GM18909 (cell line): ENCODE data around the gene KCNK4.

Source experiments
- ATAC-seq: cut with Tn5 transposase; IDR thresholded peaks from one replicate; pipeline ENCODE4 v1.9.1; 2021; ENCODE audit warnings: mild to moderate bottlenecking; ENCODE audit not compliant: unreplicated experiment, poor library complexity

KCNK4 gene

DNA sequence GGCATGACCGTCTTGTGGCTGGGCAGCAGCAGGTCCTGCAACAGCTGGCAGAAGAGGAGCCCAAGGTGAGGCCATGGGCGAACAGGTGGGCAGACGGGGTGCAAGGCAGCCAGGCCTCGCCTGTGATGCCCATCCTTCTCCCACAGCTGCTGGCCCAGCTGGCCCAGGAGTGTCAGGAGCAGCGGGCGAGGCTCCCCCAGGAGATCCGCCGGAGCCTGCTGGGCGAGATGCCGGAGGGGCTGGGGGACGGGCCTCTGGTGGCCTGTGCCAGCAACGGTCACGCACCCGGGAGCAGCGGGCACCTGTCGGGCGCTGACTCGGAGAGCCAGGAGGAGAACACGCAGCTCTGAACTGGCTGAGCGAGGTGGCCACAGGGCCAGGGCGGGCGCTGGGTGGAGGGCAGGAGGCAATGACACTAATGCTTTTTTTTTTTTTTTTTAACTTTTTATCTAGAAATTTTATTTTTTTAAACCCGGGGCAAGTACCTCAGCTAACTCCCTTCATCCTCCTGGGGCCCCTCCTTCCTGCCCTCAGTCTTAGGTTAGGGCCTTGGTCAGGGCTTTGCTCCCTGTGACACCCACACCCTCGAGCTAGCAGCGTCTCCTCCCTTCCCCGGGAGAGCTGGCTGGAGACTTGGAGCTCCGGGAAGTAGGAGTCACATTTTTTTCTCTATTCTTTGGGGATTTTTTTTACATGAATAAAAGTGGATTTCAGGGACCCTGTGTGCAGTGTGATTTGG is 23.7 kb upstream of the KCNK4 start:
- no peak for ATAC-seq

DNA sequence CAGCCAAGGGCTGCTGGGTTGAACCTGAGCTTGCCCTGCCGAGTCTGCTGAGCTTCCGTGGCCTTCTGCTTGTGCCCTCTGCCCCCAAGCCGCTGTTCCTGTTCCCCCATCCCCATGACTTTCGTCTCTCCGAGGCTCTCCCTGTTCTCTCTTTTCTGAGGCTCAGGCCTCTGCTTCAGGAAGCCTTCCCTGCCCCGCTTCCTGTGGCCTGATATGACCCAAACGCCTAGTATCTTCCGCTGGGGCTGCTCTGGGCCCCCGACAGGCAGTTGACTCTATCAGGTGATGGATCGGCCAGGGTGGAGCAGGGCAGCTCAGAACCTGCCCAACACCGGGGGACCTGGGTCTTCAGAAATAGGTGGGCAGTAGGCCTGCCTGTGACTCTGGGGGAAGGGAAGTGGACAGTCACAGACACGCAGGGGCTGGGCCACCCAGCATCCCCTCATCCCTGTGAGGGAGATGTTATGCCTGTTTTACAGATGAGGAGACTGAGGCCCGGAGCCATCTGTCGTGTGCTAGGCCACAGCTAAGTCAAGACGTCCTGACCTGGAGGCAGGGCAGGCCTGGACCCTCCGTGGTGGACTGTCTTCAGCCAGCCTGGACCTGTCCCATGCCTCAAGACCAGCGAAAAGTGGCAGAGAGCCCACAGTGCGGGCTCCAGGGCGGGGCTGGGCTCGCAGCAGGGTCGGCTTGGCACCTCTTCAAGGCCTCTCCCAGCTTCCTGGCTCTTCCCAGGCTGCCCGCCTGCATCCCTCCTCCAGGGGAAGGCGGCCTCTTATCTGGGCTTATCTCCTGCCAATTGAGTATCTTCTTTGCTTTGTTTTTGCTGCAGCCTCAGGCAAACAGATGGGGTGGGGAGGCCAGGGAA is 22.8 kb upstream of the KCNK4 start:
- ATAC-seq: no peak

DNA sequence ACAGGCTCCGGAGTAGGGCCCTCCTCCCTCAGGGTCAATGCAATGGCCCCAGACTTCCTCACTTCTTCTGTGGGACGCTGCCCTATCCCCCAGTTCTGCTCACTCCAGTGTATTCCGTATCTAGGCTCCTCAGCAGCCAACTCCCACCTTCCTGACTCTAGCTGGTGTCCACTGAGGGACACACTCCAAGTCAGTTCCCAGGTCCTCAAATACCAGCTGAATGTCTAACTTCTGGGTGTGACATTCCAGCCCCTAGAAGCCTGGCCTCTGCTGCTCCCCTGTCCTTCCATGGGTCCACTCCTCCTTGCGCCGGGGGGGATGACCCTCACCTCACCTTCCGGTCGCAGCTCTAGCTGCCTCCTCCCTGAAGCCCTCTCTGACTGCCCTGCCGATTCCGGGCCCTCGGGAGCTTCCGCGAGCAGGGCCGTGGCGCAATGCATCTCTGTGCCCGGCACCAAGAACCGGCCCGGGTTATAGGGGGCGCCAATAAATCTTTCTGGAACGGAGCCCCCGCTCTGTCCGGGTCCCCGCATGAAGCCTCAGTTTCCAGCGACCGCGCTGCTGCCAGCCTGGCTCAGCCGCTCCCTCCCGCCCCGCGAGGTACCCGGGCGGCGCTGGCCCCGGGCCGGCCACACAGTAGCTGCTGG is 22.1 kb upstream of the KCNK4 start:
- peak; percentile 16 for ATAC-seq

DNA sequence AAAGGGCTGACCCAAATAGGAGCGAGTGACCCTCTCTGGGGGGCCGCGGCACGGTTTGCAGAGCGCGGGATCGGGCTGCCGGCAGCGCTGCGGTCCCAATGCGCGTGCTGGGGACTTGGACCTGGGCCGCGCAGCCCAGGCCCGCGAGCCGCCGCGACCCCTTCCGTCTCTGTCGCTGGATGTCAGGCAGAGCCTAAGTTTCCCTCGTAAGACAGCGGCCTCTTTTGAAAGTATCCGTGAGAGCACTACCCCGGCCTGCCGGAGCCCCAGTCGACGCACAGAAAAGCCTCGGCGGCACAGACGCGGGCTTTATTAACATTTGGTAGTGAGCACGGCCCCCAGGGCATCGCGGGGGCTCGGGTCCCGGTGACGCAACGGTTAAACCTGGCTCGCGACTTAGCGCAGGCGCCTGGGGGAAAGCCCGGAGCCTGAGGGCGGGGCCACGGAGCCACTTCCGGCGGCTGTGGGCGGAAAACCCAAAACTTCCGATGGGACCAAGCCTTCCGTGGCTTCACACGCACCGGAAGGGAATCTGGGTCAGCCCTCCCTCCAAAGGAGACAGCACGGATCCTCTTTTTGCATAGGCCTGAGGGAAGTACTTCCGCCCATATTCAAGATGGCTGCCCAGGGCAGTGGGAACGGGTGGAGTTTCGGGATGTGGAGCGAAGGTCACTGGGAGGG is 21.4 kb upstream of the KCNK4 start:
- ATAC-seq: peak; percentile 70

DNA sequence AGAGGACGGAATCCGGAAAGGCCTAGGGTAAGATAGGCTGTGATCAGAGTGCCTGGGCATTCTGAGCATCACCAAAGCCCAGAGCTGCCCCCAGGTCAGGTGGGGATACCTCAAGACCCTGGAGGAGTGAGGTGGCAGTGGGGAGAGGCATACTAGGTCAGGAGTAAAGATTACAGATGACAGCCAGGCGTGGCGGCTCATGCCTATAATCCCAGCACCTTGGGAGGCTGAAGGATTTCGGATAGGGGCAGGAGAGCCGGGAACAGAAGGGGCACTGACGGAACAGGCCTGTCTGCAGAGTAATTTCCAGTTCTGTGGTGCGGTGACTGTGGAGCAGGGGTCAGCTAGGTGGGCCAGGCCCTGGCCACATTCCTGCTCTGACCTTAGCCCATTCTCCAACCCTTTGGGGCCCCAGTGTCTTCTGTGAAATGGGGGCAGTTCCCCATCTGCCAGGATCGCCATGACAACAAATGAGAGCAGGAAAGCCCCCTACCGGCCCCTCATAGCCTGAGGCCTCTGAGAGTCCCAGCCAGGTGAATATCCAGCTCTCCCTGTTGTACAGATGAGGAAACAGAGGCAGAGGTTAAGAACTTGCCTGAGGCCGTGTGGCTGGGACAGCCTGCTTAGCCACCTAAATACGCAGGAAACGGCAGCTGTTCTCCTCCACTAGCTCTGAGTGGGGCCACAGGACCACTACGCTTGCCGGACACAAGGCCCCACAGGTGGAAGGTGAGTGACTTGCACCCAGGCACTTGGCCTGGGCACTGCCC is 15.9 kb upstream of the KCNK4 start:
- no peak for ATAC-seq

DNA sequence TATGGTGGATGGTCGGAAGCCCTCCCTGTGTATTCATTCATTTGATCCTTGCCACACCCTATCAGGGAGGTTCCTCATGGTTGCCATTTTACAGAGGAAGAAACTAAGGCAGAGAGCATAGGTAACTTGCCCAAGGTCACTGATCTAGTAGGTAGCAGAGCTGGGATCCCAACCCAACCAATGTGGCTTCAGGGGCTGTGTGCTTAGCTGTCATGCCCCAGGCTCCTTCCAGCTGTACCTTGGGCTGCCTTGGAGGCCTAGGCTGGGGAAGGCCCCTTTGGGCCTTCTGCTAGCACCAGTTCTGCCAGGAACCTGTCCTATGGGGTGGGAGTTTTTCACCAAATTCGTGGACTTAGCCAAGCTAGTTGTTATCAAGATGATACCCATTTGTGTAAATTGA is 15.3 kb upstream of the KCNK4 start:
- no peak for ATAC-seq

DNA sequence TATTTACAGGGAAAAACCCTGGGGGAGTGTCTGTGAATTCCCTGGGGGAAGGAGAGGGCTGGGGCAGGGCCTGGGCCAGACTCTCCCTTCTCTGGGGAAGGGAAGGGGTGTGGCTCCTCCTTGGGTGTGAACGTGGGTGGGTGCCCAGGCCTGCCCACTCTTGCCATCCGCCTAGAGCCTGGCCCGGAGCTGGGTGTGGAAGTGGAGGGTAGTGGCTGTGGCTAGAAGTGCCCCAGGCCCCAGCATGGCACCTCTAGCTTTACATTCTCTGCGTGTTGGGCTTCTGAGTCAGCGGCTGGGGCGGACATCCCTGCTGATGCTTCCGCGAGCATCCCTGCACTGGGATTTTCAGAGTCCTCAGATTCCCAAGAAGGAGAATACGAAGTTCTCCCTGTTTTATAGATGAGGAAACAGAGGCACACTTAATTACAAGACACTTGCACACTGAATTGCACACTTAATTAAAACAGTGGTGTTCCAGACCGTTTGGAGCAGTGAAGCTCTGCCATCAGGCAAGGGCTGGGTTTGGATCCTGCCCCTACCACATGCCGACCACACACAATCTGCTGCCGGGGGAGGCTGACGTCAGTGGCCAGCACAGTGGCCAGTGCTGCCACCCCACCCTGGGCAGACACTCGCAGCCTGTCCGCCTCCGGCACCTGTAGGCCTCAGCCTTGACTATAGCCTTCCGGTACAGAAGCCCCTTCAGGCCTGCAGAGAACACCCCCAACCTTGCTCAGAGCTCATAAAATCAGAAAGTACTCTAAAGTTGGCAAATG is 14.3 kb upstream of the KCNK4 start:
- no peak for ATAC-seq

DNA sequence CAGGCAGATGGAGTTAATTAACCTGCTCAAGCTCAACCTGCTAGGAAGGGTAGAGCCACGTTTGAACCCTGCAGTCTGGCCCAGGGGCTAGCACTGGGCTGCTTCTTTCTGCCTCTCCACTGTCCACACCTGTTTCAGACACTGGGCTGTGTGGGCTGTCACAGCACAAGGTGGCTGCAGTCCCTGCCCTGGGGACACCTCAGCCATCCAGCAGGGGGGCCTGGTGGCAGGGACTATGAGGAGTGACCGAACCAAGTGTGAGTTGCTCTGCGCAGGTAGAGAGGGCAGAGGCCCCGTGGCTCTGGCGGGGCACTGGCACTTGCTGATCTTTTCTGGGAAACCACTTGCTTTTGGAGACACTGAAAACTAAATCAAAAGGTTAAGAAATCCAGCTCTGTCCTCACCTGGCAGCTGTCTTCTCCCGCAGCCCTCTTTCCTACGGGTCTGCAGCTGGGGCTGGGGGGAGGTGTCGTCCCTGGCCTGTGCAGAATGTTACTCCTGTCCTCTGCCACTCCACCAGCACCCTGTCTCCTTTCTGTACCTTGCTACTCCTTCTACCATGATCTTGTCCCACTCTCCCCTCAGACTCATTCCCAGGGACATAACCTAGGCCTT is 12.4 kb upstream of the KCNK4 start:
- ATAC-seq: no peak

DNA sequence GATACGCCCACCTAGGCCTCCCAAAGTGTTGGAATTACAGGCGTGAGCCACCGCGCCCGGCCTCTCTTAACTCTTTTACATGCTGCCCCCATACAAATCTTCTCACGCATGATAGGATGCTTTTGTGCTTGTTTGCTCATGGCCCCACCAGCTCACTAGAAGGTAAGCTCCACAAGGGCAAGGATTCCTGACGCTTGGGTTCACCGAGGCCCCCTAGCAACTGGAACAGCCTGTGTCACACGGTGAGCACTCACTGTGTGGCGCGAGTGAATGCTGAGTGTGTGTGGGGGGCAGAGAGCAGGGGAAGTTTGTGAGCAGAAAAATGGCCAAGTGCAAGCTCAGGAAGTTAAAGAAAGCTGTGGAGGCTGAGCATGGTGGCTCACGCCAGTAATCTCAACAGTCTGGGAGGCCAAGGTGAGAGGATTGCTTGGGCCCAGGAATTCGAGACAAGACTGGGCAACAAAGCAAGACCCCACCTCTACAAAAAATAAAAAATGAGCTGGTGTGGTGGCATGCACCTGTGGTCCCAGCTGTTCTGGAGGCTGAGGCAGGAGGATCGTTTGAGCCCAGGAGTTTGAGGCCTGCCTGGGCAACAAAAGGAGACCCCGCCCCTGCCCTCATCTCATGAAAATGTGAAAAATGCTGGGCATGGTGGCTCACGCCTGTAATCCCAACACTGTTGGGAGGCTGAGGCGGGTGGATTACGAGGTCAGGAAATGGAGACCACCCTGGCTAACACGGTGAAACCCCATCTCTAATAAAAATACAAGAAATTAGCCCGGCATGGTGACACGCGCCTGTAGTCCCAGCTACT is 8.9 kb upstream of the KCNK4 start:
- no peak for ATAC-seq

DNA sequence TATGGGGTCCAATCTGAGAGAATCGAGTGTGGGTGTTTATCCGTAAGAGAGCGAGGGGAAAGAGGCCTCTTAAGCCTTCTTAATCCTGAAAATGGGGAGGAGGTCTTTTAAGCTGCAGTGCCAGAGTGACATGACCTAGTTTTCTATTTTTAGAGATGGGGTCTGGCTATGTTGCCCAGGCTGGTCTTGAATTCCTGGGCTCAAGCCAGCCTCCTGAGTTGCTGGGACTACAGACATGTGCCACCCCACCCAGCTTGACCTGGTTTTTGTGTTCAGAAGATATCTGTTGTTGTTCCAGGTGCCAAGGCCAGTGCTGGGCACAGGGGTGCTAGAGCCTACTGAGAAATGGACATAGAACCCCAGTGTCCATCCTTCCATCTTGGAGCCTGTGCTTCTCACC is 8.0 kb upstream of the KCNK4 start:
- no peak for ATAC-seq

DNA sequence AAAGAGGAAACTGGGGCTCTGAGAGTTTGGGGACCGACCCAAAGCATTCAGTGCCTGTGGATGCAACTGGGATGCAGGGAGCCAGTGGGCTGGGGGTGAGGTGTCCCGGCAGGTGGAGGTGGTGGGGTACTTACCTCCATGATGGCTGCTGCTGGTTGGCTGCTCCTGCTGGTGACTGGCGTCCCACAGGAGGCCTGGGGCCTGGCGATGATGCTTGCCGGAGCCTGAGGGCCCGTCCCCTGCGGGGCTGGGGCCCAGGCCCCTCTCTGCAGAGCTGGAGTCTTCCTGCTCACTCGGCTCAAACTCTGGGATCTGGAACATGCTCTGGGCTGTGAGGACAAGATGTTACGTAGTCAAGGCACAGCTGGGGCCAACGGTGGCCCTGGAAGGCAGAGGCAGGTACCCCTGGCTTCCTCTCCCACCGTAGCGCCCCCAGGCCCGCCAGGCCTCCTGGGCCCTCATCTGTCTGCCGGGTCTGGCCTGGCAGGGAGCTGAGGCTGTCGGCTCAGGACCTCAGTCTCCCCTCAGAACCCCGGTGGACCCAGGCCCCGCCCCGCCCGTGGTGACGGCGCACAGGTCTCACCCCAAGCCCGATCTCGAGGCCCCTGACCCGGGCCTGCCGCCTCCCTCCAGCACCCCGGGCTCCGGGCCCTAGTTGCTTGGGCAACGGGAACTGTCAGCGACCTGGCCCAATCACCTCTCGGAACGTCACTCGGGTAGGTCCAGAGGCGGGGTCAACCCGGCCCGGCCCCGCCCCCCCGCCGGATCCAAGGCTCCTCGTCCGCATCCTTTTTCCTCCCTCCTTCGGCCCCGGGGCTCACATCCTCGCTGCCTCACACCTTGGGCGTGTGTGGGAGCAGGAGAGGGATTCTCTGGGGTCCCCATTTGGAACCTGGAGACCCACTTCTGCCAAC is 6.8 kb upstream of the KCNK4 start, which contains the start of gene BAD:
TSS of gene BAD (minus strand) at position 618 of the 914 bp plus-strand sequence. CDS start at position 321, 297 bp downstream.
- ATAC-seq: peak; percentile 73

DNA sequence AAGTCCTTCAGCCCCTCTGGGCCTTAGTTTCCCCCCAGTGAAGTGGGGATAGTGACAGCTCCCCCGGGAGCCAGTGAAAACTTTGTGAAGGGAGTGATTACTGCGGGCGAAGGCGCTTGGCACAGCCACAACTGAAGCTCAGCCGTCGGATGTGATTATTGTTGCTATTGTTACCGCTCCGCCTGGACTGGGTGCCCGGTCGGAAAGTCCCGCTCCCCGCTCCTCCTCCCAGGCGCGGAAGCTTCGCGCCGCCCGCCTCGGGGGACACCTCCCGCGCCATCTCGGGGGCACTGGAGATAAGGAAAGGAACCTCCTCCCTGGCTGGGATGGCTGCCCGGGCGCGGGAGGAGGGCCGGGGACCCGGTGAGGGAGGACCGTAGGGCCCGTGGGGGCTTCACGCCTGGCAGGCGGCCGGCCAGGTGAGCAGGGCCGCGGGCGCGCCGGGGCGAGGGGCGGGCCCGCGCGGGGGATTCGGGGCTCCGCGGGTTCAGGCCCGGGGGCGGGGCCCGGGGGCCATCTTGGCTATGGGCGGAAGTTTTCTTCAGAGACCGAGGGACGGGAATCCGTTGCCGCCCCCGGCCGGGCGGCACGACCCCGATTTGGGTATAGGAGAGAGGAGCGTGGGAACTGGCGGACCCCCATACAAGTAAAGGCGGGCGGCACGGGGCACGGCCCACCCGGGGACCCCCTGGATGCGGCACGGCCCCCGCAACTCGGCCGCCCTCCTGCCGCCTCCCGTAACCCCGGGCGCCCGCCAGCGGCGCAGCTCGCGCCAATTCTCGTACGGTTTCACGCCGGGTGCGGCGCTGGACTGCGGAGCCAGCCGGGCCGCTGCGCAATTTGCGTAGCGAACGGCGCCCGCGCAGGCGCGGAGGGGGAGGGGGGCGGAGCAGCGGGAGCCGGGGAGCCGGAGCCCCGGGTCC is 5.9 kb upstream of the KCNK4 start, which contains the start of gene GPR137:
TSS of gene GPR137 (plus strand) at position 887 of the 923 bp plus-strand sequence. CDS start 677 bp downstream, outside the sequence.
- ATAC-seq: peak; percentile 62

DNA sequence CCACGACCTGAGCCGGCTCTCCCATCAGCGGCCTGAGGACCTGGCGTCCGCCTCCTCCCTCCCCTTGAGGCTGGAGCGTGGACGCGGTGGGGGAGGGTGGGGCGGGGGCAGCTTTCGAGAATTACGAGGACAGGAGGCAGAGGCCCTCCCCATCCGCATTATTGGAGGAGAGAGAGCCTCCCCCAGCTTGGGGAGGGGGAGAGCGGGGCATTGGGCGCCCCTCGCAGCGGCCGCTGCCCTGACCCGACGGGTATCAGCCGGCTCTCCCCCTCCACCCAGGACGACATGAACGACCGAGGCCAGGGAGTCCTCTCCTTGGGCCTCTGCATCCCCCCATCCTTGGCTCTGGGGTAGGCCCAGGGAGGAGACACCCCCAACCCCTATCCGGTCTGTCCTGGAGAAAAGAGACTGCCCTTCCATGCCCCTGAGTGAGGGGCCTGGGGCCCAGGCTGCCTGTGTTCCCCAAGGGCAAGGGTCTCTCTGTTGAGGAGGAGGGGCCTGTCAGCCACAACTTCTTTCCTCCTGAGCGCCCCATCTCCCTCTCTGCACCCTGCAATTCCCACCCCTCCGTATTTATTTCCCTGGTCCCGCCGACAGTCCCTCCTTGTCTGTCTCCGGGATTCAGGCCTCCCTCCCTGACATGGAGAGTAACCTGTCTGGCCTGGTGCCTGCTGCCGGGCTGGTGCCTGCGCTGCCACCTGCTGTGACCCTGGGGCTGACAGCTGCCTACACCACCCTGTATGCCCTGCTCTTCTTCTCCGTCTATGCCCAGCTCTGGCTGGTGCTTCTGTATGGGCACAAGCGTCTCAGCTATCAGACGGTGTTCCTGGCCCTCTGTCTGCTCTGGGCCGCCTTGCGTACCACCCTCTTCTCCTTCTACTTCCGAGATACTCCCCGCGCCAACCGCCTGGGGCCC is 5.0 kb upstream of the KCNK4 start:
- ATAC-seq: no peak

DNA sequence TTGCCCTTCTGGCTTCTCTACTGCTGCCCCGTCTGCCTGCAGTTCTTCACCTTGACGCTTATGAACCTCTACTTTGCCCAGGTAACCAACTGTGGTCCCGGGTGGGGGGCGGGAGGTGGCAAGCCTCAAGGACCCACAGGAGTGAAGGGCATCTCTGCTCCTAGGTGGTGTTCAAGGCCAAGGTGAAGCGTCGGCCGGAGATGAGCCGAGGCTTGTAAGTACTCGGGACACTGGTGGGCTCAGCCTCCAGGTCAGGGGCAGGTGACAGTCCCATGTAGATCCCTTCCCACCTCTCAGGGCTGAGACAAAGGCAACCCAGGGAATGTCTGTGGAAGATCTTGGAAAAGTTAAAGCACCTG is 4.3 kb upstream of the KCNK4 start:
- ATAC-seq: no peak
